COLO829 (cell line): ENCODE data around the gene CUEDC1.

ENCODE experiments used
- DNase-seq: peaks from one replicate; pipeline ENCODE4 v3.0.0; 2012; ENCODE audit warnings: low spot score

CUEDC1 gene

DNA sequence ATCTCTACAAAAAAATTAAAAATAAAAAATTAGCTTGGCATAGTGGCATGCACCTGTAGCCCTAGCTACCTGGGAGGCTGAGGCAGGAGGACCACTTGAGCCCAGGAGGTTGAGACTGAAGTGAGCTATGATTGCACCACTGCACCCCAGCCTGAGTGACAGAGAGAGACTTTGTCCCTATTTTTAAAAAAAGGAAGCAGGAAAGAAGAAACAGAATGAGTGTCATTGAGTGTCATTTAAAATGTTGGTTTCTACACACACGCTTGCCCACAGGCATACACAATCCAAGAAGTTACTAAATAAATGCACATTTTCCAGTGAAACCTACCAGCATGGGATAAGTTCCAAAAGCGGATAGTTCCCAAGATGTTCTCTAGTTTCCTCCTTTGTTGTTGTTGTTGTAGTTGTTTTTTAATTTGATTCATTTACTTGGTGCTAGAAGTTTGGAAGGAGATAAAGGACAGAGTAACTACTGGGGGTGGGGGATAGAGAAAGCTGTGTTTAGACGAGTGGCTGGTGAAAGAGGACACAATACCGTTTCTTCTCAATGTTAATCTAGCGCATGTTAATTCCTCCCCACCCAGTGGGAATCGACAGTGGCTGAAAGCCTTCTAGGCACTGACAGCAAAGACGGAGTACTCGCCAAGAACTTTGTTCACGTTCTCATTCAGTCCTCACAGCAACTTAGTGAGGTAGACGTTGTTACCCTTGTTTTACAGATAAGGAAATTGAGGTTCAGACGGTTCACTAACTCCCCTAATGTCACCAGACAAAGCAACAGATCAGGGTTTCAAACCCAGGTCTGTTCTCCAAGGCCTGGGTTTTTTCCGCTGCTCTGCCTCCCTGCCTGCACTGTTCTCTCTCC is 122.7 kb downstream of the CUEDC1 start:
- no peak for DNase-seq

GRCh38 chr17:57830880-57831279 is 124.3 kb downstream of the CUEDC1 start:
- DNase-seq = no peak

GRCh38 chr17:57823469-57824401 is 131.5 kb downstream of the CUEDC1 start:
- DNase-seq = no peak

DNA sequence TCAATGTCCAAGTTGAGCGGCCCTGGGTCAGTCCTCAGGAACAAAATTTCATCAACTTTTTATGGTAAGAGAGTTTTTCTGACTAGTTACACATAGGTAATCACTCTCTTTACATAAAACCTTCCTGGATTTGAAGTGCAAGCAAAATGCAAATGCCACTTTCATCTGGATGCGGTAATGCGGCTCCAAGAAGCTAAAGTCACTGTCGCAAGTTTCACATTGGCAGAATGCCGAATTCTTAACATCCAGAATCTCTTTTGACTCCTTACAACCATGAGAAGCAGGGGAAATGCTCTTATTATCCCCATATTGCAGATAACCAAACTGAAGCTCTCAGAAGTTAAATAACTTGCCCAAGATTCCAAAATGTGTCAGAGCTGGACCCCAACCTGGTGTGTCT is 135.3 kb downstream of the CUEDC1 start:
- no peak for DNase-seq

DNA sequence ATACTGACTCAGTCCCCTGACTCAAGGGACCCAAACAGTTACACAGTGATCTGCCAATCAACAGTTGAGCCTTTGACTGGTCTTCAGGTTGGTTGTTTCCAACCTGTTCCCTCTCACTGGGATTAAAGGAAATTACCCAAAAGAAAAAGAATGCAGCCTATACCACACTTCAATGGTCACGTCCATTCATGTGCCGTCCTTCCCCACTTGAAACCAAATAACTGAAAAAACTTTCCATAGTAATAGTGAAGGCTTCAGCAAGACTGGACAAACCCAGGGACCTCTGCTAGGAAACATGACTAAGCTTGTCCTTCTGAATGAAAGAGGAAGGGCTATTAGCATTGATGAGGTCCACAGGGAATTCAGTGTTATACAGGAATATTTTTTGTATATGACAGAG is 135.9 kb downstream of the CUEDC1 start:
- no peak for DNase-seq

DNA sequence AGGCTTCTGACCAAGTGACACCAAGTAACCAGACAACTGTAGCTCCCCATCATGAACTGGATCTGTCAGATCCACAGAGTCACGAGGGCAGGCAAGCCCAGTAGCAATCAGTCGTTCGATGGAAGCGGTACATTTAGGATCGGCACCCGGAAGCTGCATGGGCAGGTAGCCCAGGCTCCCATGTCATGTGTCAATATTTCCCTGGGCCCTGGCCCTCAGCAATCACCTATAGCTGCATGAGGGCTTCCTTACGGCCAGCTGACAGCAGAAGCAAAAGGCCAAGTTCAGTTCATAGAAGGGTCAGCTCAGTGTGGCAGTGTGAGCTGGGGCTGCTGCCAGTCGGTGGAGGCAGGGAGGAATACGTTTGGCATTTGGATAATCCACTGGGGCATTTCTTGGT is 137.1 kb downstream of the CUEDC1 start:
- no peak for DNase-seq

DNA sequence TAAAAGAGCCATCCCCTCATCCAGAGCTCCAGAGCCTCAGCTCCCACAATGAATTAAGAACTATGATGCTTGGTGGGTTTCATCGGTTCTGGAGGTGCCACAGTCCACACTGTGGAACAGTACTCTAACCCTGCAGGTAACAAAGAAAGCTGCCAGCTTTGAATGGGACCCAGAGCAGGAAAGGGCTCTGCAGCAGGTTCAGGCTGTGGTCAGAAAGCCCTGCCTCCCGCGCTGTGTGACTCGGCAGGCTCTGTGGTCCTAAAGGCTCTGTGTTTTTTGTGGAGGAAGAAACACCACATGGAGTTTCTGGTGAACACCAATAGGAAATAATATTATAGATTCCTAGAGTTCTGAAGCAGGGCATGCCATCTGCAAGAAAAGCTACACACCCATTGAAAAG is 137.9 kb downstream of the CUEDC1 start:
- no peak for DNase-seq

- no peak for DNase-seq
These were observed 140.8 kb downstream of the CUEDC1 start for GRCh38 chr17:57814421-57814820.

- DNase-seq = no peak
These were observed 143.5 kb downstream of the CUEDC1 start for GRCh38 chr17:57811638-57812280.
